Stimulated activated CD8-positive, alpha-beta memory T cell treated with anti-CD3 and anti-CD28 coated beads, Interleukin-4, amount 100 ng/mL, for 4 hours (primary cell): Measurements from ENCODE around the gene NOMO2.
A peak's percentile ranks its signal among the peaks of the same experiment; 100 is the strongest.
"Not testable (repeated sequence)": the region's sequence is repeated elsewhere in the genome, so short reads cannot be mapped to it uniquely, and the experiment has no call there.

Source experiments
- DNase-seq, 2 donors: peaks; one replicate each; pipeline ENCODE4 v3.0.0-alpha.2; 2020; ENCODE audit warnings: low read depth in 2 of 2, low spot score in 1 of 2

Gene NOMO2, protein sequence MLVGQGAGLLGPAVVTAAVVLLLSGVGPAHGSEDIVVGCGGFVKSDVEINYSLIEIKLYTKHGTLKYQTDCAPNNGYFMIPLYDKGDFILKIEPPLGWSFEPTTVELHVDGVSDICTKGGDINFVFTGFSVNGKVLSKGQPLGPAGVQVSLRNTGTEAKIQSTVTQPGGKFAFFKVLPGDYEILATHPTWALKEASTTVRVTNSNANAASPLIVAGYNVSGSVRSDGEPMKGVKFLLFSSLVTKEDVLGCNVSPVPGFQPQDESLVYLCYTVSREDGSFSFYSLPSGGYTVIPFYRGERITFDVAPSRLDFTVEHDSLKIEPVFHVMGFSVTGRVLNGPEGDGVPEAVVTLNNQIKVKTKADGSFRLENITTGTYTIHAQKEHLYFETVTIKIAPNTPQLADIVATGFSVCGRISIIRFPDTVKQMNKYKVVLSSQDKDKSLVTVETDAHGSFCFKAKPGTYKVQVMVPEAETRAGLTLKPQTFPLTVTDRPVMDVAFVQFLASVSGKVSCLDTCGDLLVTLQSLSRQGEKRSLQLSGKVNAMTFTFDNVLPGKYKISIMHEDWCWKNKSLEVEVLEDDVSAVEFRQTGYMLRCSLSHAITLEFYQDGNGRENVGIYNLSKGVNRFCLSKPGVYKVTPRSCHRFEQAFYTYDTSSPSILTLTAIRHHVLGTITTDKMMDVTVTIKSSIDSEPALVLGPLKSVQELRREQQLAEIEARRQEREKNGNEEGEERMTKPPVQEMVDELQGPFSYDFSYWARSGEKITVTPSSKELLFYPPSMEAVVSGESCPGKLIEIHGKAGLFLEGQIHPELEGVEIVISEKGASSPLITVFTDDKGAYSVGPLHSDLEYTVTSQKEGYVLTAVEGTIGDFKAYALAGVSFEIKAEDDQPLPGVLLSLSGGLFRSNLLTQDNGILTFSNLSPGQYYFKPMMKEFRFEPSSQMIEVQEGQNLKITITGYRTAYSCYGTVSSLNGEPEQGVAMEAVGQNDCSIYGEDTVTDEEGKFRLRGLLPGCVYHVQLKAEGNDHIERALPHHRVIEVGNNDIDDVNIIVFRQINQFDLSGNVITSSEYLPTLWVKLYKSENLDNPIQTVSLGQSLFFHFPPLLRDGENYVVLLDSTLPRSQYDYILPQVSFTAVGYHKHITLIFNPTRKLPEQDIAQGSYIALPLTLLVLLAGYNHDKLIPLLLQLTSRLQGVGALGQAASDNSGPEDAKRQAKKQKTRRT

DNA sequence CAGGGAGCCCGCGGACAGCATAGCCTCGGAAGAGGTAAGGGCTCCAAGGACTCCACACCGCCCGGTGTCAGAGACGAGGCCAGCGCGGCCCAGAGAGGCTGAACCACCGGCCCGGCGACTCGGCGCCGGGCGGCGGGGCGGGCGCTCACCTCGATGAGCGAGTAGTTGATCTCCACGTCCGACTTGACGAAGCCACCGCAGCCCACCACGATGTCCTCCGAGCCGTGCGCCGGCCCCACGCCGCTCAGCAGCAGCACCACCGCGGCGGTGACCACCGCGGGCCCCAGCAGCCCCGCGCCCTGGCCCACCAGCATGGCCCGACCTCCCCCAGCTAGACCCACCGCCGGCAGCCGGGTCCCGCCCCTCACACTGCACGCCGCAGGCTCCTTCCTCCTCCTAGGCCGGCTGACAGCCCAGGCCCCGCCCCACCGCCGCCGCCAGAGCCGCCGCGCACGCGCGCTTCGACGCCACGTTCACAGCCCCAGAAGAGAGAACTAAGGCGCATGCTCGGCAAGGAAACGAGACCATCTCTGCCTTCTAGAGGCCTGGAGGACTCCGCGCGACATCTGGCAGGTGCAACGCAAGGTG lies at the start of gene NOMO2:
NOMO2 (minus strand) TSS at position 371 of the 588 bp plus-strand sequence; CDS start at position 314, 57 bp downstream.
- peak; percentile 62 to 83 for DNase-seq

DNA sequence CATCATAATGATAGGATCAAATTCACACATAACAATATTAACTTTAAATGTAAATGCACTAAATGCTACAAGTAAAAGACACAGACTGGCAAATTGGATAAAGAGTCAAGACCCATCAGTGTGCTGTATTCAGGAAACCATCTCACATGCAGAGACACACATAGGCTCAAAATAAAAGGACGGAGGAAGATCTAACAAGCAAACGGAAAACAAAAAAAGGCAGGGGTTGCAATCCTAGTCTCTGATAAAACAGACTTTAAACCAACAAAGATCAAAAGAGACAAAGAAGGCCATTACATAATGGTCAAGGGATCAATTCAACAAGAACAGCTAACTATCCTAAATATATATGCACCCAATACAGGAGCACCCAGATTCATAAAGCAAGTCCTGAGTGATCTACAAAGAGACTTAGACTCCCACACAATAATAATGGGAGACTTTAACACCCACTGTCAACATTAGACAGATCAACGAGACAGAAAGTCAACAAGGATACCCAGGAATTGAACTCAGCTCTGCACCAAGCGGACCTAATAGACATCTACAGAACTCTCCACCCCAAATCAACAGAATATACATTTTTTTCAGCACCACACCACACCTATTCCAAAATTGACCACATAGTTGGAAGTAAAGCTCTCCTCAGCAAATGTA lies 48.4 kb upstream of the NOMO2 start:
- DNase-seq: not testable (repeated sequence)

DNA sequence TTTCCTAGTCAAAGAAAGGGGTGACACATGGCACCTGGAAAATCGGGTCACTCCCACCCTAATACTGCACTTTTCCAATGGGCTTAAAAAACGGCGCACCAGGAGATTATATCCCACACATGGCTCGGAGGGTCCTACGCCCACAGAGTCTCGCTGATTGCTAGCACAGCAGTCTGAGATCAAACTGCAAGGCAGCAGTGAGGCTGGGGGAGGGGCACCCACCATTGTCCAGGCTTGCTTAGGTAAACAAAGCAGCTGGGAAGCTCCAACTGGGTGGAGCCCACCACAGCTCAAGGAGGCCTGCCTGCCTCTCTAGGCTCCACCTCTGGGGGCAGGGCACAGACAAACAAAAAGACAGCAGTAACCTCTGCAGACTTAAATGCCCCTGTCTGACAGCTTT lies 46.4 kb upstream of the NOMO2 start:
- not testable (repeated sequence) for DNase-seq

DNA sequence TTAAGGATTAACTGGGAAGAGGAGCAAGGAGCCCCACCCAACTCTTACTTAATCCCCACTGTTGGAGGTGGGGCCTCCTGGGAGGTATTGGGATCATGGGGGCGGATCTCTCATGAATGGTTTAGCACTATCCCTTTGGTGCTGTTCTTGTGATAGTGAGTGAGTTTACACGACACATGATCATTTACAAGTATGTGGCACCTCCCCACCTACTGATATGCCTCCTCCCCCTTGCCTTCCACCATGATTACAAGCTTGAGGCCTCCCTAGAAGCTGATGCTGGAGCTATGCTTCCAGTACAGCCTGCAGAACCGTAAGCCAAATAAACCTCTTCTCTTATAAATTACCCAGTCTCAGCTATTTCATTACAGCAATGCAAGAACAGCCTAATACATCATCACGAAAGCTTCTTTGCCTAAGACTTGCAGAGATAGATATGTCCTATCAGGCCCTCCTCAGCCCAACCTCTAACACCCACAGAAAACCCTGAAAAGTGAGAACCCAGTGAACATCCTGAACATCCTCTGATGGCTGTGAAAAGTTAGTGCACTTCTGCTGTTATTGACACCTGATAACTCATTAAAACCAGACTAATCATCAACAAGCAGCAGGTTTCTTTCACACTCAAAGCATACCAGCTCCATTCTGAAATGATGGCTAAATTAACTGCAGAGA lies 41.8 kb upstream of the NOMO2 start:
- DNase-seq: not testable (repeated sequence)

DNA sequence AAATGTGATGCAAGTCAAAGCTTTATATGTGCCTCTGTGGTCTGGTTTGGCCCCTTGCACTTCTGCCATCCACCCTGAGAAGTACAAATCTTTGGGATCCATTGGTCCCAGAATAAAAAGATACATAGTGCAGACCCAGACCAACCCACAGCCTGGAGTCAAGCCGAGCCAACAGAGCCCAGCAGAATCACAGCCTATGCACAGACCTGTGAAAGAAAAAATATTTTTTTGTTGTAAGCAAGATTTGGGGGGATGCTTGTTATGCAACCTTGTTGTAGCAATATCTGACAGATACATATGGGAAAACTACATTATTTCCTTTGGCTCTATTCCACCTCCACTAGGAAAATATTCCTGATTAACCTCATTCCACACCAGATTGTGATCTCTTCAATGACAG lies 36.7 kb upstream of the NOMO2 start:
- DNase-seq: not testable (repeated sequence)

DNA sequence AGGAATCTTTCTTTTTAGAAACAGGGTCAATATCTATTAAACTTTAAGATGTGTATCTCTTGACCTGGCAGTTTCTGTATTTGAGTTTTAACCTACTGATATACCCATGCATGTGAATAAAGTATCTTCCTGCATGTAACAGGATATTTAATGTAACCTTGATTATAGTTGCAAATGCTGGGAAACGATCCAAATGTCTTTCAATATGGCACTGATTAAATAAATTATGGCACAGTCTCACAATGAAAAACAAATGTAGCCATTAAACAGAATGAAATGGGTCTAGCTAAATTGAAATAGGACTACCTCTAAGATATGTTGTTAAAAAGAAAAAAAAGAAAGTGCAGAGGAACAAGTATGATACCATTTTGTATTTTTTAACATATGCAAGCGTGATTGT lies 35.8 kb upstream of the NOMO2 start:
- not testable (repeated sequence) for DNase-seq

DNA sequence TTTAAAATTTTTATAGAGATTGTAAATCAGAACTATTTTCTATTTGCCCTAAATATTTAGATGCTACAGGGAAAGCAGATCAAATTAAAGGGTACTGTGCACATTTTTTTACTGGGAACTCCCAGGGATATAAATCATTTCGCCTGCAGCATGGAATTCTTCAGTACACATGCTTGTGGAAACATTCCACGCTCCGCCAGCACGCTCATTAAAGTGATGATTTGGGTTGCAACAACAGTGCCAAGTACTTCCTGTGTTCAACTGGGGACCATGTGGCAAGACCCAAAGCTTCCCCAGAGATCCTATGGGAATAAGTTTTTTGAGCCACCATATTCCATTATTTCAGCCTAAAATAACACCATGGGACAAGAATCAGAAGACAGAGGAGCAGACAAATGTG lies 35.4 kb upstream of the NOMO2 start:
- not testable (repeated sequence) for DNase-seq

DNA sequence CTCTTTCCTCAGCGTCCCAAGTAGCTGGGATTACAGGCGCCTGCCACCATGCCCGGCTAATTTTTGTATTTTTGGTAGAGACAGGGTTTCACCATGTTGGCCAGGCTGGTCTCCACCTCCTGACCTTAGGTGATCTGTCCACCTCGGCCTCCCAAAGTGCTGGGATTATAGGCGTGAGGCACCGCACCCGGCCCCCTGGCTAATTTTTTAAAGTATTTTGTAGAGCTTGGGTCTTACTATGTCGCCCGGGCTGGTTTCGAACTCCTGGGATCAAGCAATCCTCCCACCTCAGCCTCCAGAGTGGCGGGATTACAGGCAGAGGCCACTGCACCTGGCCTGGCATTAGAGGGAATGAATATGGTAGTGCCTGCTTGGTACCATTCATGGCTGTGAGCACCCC lies 33.9 kb upstream of the NOMO2 start:
- not testable (repeated sequence) for DNase-seq

DNA sequence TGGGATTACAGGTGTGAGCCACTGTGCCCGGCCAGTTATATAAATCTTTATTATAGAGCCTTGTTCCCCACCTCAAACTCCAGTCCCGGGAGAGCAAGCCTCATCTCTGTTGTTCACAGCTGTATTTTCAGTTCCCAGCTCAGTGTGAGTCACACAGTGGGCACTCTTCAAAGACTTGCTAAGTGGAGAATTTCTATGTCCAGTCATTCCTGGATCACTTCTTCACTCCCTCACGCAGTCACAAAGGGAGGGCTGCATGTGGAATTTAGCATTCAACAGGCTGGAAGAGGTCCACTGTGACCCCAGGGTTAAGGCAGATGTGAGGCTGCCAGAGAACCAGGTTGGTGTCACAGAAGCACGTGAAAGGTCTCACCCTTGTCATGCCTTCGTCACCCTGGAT lies 33.0 kb upstream of the NOMO2 start:
- not testable (repeated sequence) for DNase-seq

DNA sequence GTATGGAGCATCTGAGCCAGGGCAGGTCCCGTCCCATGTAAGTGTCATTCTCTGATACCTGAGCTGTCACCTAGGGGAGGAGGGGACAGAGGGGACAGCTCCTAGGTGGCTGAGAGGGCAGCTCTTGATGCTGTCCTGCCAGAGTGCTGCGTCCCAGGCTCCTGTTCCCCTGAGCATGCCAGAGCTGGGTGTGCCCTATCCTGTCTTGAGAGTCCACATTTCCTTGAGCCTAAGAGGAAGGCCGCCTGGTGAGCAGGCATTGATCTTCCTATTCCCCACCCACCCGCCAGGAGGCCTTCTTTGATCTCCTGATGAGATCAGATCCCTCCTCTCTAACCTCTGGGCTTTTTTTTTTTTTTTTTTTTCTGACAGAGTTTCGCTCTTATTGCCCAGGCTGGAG lies 32.0 kb upstream of the NOMO2 start:
- DNase-seq: not testable (repeated sequence)

DNA sequence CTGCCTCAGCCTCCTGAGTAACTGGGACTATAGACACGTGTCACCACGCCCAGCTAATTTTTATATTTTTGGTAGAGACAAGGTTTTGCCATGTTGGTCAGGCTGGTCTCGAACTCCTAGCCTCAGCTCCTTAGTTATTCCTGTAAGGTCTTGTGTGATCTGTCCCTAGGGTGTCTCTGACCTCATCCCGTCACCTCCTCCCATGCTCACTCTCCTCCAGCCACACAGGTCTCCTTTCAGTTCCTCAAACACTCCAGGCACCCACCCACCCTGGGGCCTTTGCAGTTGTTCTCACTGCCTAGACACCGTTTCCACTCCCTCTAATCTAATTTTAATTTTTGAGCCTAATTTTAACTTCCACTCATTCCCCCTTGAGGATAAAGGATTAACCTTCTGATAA lies 31.1 kb upstream of the NOMO2 start:
- DNase-seq: not testable (repeated sequence)

DNA sequence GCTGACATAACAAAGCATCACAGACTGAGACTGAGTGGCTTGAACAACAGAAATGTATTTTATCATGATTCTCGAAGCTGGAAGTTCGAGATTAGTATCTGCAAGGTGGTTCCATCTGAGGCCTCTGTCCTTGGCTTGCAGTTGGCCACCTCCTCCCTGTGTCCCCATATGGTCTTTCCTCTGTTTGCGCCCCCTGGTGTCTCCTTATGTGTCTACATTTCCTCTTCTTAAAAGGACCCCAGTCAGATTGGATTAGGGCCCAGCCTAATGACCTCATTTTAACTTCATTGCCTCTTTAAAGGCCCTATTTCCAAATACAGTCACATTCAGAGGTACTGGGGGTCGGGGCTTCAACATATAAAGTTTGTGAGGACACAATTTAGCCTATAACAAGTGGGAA lies 30.0 kb upstream of the NOMO2 start:
- DNase-seq: not testable (repeated sequence)

DNA sequence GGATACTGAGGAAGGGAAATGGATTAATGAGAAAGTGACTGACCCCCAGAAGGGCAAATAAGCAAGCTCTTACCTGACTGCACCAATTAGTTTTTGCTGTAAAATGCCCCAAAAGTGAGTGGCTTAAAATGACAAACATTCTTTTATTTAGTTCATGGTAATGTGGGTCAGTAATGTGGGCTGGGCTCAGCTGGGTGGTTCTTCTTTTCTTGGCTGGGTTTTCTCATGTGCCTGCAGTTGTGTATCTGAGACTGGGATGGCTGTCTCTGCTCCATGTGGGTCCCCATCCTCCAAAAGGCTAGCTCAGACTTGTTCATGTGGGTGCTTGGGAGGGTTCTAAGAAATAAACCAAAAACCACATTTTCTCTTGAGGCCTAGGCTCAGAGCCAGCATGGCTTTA lies 29.5 kb upstream of the NOMO2 start:
- not testable (repeated sequence) for DNase-seq

DNA sequence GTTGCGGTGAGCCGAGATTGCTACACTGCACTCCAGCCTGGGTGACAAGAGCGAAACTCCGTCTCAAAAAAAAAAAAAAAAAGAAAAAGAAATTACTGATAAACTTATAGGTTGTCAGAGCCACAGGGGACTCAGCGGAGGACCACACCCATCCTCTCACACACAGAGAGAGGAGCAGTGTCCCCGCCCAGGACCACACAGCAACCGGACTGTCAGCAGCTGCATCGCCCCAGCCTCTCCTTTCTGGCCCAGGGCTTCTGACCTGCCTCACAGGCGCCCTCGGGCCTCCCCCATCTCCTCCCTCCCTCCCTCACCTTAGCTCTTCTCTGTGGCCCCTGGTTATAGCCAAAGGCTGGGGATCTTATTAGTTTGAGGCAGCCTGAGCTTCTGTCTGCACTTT lies 27.9 kb upstream of the NOMO2 start:
- not testable (repeated sequence) for DNase-seq

DNA sequence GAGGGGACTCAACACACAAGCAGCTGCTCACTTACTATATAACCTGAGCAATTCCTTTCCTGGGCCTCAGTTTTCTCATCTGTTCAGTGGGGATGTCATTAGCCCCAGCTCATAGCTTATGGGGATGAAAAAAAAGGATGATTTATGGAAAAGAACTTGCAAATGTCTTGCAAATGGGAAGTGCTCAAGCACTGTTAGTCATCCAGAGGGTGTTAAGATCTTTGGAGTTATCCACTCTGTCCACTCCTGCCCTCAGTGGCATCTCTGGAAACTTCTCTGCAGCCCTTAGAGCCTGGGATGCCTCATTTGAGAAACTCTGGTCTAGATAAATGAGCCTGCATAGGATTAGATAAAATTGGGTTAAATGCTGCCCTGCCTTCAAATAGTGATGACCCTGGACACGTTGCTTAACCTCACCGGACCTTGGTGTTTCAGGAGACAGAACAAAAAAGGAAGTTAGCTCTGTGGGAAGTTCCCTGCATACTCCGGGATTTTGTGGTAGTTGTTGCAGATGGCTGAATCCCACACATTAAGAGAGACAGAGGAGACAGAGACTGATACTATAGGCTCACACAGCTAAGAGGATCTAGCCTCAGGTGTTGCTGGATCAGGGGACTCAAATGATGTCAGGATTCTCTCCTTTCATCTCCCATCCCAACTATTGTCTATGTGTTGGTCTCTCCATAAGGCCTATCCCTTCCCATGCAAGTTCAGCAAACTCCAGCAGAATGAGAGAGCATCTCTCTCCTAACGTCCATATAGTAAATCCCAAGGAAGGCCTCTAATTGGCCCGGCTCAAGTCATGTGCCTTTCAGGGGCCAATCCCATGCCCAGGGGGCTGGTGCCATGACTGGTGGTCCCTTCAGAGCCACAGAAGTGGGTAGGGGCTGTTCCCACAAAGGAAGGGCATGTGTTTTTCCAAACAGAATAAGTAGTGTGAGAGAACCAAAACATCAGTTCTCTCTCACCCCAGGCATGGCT lies 25.0 kb upstream of the NOMO2 start:
- DNase-seq: not testable (repeated sequence)

DNA sequence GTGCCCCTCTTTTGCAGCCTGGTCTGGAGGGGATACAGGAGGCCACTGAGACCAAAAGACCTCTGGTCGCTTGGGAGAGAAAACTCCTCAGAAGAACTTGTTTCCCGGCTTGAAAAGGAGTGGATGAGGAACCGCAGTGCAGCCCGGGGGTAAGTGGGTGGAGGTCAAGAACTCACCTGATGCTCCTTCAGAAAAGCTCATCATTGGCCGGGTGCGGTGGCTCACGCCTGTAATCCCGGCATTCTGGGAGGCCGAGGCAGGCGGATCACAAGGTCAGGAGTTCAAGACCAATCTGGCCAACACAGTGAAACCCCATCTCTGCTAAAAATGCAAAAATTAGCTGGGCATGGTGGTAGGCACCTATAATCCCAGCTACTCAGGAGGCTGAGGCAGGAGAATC lies 23.9 kb upstream of the NOMO2 start:
- DNase-seq: not testable (repeated sequence)

DNA sequence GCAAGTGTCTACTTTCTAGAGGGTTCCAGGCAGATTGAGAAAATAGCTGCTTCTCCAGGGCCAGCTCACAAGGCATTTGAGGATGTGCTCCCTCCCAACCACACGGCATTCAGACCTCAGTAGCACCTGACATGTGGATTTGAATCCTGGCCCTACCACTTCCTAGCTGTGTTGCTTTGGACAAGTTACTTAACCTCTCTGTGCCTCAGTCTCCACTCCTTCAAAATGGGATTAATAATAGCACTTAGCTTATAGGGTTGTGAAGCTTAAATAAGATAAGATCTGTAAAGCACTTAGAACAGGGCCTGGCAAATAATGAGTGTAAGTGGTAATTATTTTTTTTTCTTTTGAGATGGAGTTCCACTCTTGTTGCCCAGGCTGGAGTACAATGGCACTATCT lies 21.0 kb upstream of the NOMO2 start:
- DNase-seq: no peak

DNA sequence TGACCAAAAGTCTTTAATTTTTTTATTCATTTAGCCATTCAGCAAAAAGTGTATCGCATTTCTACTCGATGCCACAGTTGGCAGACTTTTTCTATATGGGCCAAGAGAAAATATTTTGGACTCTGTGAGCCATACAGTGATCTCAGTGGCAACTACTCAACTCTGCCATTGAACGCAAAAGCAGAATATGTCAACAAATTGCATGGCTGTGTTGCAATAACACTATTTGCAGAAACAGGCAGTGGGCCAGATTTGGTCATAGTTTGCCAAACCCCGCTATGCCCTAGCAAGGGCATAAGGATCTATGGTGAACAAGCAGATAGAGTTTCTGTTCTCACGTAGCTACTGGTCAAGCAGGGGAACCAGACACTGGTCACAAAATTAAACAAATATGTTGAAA lies 18.5 kb upstream of the NOMO2 start:
- not testable (repeated sequence) for DNase-seq

DNA sequence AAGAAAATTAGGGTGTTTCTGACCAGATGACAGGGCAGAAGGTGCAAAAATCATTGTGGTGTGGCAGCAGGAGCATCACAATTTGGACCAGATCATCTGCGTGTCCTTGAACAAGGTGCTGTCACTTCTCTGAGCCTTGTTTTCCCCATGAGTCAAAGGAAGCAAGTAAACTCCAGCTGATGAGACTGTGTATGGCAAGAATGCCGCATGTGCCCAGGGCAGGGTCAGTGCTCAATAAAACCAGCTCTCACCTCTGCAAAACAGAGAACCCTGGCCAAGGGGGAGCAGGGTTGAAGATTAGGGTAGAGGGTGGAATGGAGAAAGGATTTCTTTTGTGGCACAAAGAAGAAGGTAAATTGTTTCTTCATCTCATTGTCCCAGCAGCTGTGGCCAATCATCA lies 17.4 kb upstream of the NOMO2 start:
- not testable (repeated sequence) for DNase-seq
